Colonic mucosa (tissue), 4 donors: ENCODE measurements around the gene CBLC. TPM values are rescaled to one million over a fixed set of nuclear protein-coding genes. Genes with fewer than 3 reads are reported as not detected.
A peak's percentile ranks its signal among the peaks of the same experiment; 100 is the strongest.

Source experiments
- DNase-seq: peaks from one replicate; pipeline ENCODE4 v3.0.0-alpha.2; 2020
- H3K27ac ChIP-seq: fragments of 200-600 bp; one replicate; pipeline ENCODE4 v1.8.0; 2021
- H3K27me3 ChIP-seq: fragments of 200-600 bp; one replicate; pipeline ENCODE4 v1.8.0; 2021
- H3K36me3 ChIP-seq: fragments of 200-600 bp; one replicate; pipeline ENCODE4 v1.8.0; 2021
- H3K4me1 ChIP-seq: fragments of 200-600 bp; one replicate; pipeline ENCODE4 v1.8.0; 2021; ENCODE audit warnings: mild to moderate bottlenecking
- H3K4me3 ChIP-seq: fragments of 200-600 bp; one replicate; pipeline ENCODE4 v1.8.0; 2021
- H3K9ac ChIP-seq, 2 donors: one replicate each; pipeline ENCODE4 v1.7.0; 2013; ENCODE audit warnings: control low read depth in 2 of 2, low read depth in 2 of 2, low read length in 2 of 2
- H3K9me3 ChIP-seq: fragments of 200-600 bp; one replicate; pipeline ENCODE4 v1.8.0; 2021
- intact Hi-C: fragments of 100-400 bp; cut with DNase I; formaldehyde crosslinking; loops from one replicate; pipeline ENCODE4 v1.14.1; 2022
- total RNA-seq, 2 donors: library from RNA; stranded (reverse); fragmentation: NEBNext Ultra II Directional in 1 of 2; extraction: Animal tissue kit (Norgen Biotek cat#: 25700) in 1 of 2; gene quantifications; one replicate each; pipeline ENCODE4 v1.2.1, GENCODE V29; 2021
- TF ChIP-seq, protein P1 (sequence below): fragments of 200-600 bp; IDR thresholded peaks from one replicate; pipeline ENCODE4 v1.8.0; 2022; ENCODE audit warnings: antibody characterized with exemption, mild to moderate bottlenecking
- donor health status: healthy.
- donor health status: DM: no; HTN: no; CAD: no.
- donor health status: DM: no; HTN: no; CAD: no.

CBLC gene
- total RNA-seq, 2 donors from 2014 or later: 65.6 to 78.0 TPM

DNA sequence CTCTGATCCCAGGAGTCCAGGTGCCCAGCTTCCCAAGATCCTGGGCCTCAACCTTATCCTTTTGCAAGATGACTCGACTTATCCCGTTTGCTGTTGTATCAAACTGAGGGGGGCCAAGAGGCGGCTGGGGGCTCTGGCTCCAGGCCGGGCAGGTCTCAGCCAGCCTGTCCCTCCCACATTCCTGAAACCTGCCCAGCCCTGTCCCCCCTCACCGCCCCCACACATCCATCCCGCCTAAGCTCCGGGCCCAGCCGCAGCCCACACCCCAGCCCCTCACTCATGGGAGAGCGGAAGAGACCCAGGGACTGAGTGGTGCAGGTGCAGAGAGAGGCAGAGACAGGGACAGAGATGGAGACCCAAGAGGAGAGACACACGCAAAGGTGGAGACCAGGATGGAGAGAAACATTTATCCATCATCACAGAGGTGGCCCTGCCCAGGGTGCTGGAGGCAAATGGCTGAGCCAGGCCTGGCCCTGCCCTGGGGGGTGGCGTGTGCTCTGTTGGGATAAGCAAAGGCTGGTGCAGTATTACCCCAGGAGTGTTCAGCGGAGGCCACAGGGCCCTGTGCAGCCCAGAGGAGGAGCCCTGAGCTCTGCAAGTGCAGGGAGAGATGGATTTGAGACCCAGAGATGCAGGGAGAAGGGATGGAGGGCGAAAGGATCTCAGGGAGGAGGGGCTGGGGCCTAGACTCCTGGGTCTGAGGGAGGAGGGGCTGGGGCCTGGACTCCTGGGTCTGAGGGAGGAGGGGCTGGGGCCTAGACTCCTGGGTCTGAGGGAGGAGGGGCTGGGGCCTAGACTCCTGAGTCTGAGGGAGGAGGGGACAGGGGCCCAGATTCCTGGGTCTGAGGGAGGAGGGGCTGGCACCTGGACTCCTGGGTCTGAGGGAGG lies 32.8 kb downstream of the CBLC start:
- DNase-seq: no peak
- no peaks in the 10 kb centered on the region for H3K9me3 ChIP-seq
- no peaks in the 10 kb centered on the region for H3K36me3 ChIP-seq
- H3K4me3 ChIP-seq: no peak overlapping the region
- intact Hi-C loops: no loop called here
- peaks cover 10% of the 10 kb centered on the region for H3K4me1 ChIP-seq
- no peaks in the 10 kb centered on the region for H3K27me3 ChIP-seq
- no peak overlapping the region for H3K9ac ChIP-seq
- TF ChIP-seq, protein P1, sequence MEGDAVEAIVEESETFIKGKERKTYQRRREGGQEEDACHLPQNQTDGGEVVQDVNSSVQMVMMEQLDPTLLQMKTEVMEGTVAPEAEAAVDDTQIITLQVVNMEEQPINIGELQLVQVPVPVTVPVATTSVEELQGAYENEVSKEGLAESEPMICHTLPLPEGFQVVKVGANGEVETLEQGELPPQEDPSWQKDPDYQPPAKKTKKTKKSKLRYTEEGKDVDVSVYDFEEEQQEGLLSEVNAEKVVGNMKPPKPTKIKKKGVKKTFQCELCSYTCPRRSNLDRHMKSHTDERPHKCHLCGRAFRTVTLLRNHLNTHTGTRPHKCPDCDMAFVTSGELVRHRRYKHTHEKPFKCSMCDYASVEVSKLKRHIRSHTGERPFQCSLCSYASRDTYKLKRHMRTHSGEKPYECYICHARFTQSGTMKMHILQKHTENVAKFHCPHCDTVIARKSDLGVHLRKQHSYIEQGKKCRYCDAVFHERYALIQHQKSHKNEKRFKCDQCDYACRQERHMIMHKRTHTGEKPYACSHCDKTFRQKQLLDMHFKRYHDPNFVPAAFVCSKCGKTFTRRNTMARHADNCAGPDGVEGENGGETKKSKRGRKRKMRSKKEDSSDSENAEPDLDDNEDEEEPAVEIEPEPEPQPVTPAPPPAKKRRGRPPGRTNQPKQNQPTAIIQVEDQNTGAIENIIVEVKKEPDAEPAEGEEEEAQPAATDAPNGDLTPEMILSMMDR: no peak
- no peak overlapping the region for H3K27ac ChIP-seq

DNA sequence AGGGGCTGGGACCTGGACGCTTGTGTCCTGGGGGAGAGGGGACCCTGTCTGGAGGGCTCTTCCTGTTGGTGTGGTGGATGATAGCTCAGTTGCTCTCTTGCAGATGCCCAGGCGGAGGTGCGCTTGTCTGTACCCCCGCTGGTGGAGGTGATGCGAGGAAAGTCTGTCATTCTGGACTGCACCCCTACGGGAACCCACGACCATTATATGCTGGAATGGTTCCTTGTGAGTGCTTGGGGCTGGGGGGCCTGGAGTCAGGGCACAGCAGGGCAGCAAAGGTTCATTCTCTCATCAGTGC lies 33.4 kb downstream of the CBLC start:
- Histone ChIP-seq H3K4me3 (no peak overlapping the region), H3K27me3 (no peaks in the 10 kb centered on the region), H3K27ac (no peak overlapping the region), H3K36me3 (no peaks in the 10 kb centered on the region), H3K4me1 (peaks cover 10% of the 10 kb centered on the region), H3K9ac (peak overlapping the region in 1 of 2 donors; percentile 35), H3K9me3 (no peaks in the 10 kb centered on the region)
- TF ChIP-seq, protein P1: no peak
- no peak for DNase-seq
- intact Hi-C loops: no loop called here

DNA sequence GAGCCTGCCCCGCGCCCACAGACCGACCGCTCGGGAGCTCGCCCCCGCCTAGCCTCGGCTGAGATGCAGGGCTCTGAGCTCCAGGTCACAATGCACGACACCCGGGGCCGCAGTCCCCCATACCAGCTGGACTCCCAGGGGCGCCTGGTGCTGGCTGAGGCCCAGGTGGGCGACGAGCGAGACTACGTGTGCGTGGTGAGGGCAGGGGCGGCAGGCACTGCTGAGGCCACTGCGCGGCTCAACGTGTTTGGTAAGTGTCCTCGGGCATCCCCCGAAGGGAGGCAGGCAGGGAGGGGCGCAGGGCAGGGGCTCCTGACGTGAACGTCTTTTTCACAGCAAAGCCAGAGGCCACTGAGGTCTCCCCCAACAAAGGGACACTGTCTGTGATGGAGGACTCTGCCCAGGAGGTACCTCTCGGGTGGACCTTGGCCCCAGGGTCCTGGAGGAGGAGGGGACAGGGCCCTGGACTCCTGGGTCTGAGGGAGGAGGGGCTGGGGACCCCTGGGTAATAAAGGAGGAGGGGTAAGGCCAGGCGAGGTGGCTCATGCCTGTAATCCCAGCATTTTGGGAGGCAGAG lies 34.5 kb downstream of the CBLC start:
- Histone ChIP-seq H3K9ac (no peak overlapping the region), H3K27ac (no peak overlapping the region), H3K4me3 (no peak overlapping the region), H3K4me1 (peaks cover 10% of the 10 kb centered on the region), H3K36me3 (no peaks in the 10 kb centered on the region), H3K27me3 (no peaks in the 10 kb centered on the region), H3K9me3 (no peaks in the 10 kb centered on the region)
- TF ChIP-seq, protein P1: no peak
- no peak for DNase-seq
- intact Hi-C loops: no loop called here

DNA sequence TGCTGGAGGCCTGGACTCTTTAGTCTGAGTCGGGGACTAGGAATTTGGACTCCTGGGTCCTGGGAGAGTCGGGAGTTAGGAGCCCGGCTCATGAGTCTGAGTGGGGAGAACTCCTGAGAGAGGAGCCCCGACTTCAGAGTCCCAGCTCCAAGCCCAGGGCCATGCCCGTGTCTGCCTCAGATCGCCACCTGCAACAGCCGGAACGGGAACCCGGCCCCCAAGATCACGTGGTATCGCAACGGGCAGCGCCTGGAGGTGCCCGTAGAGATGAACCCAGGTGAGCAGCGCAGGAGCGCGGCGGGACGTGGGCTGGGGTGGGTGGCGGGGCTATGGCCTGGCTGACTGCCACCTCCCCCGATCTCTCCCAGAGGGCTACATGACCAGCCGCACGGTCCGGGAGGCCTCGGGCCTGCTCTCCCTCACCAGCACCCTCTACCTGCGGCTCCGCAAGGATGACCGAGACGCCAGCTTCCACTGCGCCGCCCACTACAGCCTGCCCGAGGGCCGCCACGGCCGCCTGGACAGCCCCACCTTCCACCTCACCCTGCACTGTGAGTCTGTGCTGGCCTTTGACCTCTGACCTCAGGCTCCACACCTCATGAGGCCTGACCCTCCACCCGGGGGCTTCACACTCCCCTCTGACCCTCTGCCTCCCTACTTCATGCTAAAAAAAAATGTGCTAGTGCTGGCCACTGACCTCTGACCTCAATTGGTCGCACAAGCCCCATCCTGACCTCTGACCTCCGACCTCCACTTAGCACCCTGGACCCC lies 35.6 kb downstream of the CBLC start:
- H3K36me3 ChIP-seq: no peaks in the 10 kb centered on the region

DNA sequence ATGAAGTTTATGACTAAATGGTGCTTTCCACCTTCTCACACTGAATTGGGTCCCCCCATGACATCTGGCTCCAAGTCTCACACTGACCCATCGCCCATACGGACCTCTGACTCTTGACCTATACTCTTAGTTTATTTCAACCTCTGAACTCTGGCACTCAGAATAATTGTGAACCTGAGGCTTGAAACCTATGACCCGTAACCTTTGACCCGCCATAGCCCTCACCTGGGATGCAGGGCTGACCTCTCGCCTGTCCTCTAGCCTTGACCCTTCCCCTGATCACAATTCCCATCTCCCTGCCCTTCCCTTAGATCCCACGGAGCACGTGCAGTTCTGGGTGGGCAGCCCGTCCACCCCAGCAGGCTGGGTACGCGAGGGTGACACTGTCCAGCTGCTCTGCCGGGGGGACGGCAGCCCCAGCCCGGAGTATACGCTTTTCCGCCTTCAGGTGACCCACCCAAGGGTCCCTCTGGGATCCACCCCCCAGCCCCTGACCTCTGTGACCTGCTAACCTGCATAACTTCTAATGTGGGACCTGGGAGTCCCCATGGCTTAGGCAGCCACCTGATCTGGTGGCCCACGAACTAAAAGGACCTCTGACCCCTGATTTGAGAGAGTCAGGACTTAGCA lies 36.3 kb downstream of the CBLC start:
- H3K27me3 ChIP-seq: no peaks in the 10 kb centered on the region
- TF ChIP-seq, protein P1: no peak
- intact Hi-C loops: no loop called here
- no peak overlapping the region for H3K4me3 ChIP-seq
- H3K9me3 ChIP-seq: no peaks in the 10 kb centered on the region
- H3K36me3 ChIP-seq: no peaks in the 10 kb centered on the region
- no peak overlapping the region for H3K9ac ChIP-seq
- H3K27ac ChIP-seq: no peak overlapping the region
- H3K4me1 ChIP-seq: peaks cover 4% of the 10 kb centered on the region
- no peak for DNase-seq

More for the DNA sequence above, 35.6 kb downstream of the CBLC start:
- no peak for DNase-seq
- Histone ChIP-seq H3K27me3 (no peaks in the 10 kb centered on the region), H3K27ac (no peak overlapping the region), H3K4me3 (no peak overlapping the region), H3K4me1 (peaks cover 8% of the 10 kb centered on the region), H3K9ac (no peak overlapping the region), H3K9me3 (no peaks in the 10 kb centered on the region)
- TF ChIP-seq, protein P1: no peak
- intact Hi-C loops: no loop called here
